GM19193 (cell line): ENCODE results near the gene TMOD4.

Source experiments
- POLR2A ChIP-seq: IDR thresholded peaks from 4 replicates; pipeline ENCODE4 v1.6.1; 2011; ENCODE audit not compliant: insufficient read depth, insufficient read length; ENCODE audit errors: extremely low read depth

Gene TMOD4

DNA sequence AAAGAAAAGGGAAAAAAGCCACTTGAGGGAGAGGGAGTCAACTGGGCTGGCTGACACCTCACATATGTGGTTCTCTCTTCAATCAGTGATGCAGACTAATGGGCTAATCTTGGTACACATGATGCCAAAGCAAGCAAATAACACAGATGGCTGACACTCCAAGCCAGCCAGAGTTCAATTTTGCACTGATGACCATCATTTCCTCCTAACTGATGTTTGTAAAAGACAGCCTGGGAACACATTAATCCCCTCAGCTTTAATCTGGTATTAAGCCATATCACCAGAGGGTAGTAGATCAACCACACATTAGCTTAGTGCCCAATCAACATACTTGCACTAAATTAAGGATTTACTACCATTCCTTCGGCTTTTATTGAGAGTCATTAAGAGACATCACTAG, 11.4 kb upstream of the TMOD4 start:
- no peak for TF ChIP-seq POLR2A

- no peak for TF ChIP-seq POLR2A
Measured at GRCh38 chr1:151184211-151184610, 8.4 kb upstream of the TMOD4 start.

DNA sequence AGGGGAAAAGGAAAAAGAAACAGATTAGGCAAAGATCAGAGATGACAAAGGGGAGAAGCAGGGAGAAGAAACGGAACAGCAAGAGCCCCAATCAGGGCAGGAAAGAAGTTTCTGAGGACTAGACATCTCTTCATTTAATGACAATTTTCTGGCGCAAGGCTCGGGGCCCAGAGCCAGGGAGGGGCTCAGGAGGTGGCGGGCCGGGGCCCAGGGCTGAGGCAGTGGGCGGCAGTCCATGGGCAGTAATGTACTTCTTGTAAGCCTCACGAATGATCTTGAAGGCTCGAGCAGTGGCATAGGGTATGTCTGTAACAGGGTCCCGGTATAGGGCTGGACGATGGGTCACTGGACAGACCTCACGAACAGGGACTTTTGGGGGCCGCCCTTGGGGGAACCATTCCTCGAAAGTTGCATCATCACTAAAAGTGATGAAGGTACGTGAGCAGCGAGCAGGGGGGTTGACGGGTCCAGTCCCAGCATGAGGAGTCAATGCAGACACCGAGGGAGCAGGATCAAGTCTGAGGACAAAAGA, 799 bp upstream of the TMOD4 start:
- no peak for TF ChIP-seq POLR2A

DNA sequence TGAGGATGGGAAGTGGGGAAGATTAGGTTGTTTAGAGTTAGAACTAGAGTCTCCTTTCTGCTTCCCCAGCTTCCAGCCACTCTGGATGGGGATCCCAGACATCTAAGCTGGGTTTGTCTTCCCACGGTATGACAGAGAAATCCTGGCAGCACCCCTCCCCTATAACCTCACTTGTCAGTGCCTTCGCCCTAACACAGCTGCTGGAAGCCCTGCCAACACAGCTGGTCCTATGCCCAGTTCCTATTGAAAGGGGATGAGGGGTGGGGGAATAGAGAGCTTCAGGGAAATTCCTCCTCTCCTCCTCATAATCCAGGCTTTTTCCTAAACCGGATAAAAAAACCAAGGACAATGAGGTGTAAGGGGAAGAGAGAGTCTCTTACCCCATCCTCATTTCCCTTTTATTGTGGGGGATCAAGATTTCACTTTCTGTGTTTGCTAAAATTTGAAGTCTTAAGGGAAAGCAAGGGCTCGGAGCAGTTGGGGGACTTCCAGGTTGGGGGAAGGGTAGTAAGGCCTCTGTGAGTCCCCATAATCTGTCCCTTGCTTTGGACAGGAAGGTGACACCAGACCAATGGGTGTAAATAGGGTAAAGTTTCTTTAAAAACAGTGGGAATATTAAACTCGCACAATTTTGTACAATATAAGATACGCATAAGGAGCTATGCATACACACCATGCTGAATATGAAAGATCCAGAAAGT, 590 bp downstream of the TMOD4 start:
- TF ChIP-seq POLR2A = no peak

GRCh38 chr1:151171190-151171589, 4.6 kb downstream of the TMOD4 start:
- TF ChIP-seq POLR2A = no peak

DNA sequence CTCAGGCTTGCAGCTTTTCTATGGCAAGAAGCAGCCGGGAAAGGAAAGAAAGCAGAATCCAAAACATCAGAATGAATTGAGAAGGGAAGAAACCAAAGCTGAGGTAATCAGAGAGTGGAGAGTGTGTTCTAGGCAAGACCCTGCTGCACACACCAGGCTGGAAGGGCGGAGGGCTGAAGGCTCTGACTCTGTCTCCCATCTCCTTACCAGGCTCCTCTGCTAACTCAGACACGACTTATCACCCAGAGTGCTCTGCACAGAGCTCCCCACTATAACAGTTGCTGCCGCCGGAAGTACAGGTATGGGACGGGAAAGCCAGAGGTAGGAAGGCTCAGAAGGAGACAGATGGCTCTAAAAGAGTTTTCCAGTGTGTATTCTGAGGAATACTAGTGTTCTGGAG, 8.7 kb downstream of the TMOD4 start:
- TF ChIP-seq POLR2A = no peak

GRCh38 chr1:151166505-151166956, 9.2 kb downstream of the TMOD4 start:
- no peak for TF ChIP-seq POLR2A

DNA sequence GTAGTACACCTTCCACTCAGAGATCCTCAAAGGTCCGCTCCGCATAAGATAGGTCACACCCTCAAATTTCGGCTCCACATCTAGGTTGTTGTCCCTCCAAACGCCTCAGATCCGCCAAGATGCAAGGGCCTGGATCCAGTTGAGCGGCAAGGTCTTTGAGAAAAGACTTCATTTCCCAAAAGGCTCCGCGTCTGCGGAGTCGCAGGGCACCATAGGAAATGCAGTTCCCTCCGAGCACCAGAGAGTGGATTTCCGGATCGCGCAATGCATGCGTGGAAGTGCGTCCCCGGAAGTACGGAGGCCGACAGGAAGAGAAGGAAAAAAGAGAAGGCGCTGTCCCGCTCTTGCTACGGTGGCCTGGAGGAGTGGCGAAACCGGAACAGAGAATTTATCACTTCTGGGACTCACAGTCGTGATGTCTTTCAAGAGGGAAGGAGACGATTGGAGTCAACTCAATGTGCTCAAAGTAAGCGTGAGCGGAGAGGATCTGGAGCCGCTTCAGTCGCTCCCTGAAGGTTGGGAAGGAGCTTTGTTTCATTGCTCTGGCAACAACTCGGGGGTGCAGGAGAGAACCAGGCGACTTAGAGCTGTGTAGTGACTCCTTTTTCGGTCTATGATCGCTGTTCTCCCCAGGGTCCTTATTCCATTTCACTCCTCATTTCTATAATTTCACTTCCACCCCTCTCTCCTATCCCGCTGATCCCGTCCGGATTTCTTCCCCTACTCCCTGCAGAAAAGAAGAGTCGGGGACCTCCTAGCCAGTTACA, 9.9 kb downstream of the TMOD4 start, which contains the start of the genes LYSMD1 and SCNM1:
Gene LYSMD1, minus strand, starts transcription at position 165 of the 767 bp plus-strand sequence. CDS start 644 bp downstream, outside the sequence.
Gene SCNM1, plus strand, starts transcription at position 407 of the 767 bp plus-strand sequence. Its CDS starts 9 bp downstream, at position 416.
- peak; percentile 89 for TF ChIP-seq POLR2A

- TF ChIP-seq POLR2A = no peak
Measured at GRCh38 chr1:151165281-151165737, 10.5 kb downstream of the TMOD4 start.

GRCh38 chr1:151164732-151165280, 11.0 kb downstream of the TMOD4 start:
- no peak for TF ChIP-seq POLR2A

- no peak for TF ChIP-seq POLR2A
Measured at GRCh38 chr1:151159373-151159772, 16.4 kb downstream of the TMOD4 start.

- no peak for TF ChIP-seq POLR2A
Measured at GRCh38 chr1:151158751-151159251, 17.0 kb downstream of the TMOD4 start.

DNA sequence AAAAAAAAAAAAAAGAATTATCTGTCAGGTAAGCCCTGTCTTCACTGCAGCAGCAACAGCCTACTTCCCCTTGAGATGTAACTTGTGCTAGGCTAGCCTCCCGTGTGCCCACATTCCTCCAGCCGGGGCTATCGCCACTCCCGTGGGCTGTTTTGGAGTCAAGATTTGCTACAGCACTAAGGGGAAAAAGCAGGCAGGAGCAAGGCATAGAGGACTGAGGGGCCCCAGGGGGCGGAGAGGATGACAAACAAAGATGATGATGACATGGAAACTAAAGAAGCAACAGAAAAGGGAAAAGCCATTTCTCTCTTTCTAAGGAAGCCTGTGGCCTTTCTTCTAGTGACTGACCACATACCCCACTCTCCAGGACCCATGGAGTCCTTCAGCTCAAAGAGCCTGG, 17.5 kb downstream of the TMOD4 start:
- TF ChIP-seq POLR2A = no peak

DNA sequence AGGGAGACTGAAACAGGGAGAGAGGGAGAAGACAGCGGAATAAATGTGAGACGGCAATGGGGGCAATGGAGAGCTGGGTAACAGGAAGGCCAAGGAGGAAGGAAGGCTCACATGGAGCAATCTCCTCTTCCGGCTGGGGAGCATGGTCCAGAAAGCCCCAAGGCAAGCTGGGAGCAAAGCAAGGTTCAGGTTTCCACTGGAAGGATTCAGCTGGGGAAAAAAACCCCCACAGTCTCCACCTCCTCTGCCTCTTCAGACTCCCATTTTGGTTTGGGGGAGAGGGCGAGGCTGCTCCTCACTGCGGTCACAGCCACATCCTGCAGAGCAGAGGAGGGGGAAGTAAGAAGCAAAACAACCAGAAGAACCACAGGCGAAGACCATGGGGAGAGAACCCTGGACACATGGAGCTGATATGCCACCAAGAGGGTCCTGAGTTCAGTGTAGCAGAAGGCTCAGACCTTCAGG, 18.7 kb downstream of the TMOD4 start:
- TF ChIP-seq POLR2A = no peak

GRCh38 chr1:151156515-151156819, 19.3 kb downstream of the TMOD4 start, which contains the start of gene TNFAIP8L2:
TSS of gene TNFAIP8L2 (plus strand) at chr1:151156649. CDS start at chr1:151158698, 2,049 bp downstream.
- peak; percentile 54 for TF ChIP-seq POLR2A
